NCI-H748 (cell line): Measurements from ENCODE around the gene SSBP4.

Source experiments
- DNase-seq: peaks from one replicate; lab custom pipeline; 2025; ENCODE audit not compliant: unreplicated experiment; lab: John Stamatoyannopoulos, UW

The SSBP4 gene

GRCh38 chr19:18431351-18432197 lies 12.4 kb downstream of the SSBP4 start:
- no peak for DNase-seq

GRCh38 chr19:18432275-18433014 lies 13.2 kb downstream of the SSBP4 start:
- DNase-seq: no peak

DNA sequence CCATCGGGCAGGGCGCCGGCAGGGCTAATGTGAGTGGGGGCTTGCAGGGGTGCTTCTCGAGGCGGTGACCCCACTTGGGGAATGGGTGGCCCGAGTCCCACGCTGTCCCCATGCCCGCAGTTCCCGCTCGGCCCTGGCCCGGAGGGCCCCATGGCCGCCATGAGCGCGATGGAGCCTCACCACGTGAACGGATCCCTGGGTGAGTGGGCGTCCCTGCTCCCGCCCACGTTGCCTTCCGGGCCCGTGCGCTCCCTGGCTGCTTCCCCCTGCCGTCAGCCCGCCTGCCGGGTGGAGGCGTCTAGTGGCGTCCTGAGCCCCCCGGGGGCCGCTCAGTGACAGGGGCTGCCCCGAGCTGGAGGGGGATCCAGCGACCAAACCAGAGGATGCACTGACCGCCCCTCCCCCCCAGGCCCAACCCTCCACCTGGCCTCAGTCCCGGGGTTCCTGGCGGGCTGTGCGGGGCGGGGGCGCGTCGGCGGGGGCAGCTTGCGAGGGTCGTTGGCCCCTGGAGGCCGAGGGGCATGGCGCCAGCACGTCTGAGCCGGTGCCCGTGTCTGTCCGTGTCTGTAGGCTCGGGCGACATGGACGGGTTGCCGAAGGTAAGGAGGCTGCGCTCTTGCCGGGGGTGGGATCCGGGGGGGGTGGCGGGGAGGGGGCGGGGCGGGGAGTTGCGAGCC lies 14.0 kb downstream of the SSBP4 start:
- DNase-seq: no peak

- no peak for DNase-seq
Measured at GRCh38 chr19:18433735-18434398, 14.7 kb downstream of the SSBP4 start.

GRCh38 chr19:18434411-18435175 lies 15.4 kb downstream of the SSBP4 start:
- DNase-seq: no peak

GRCh38 chr19:18435178-18435841 lies 16.1 kb downstream of the SSBP4 start:
- DNase-seq: no peak

DNA sequence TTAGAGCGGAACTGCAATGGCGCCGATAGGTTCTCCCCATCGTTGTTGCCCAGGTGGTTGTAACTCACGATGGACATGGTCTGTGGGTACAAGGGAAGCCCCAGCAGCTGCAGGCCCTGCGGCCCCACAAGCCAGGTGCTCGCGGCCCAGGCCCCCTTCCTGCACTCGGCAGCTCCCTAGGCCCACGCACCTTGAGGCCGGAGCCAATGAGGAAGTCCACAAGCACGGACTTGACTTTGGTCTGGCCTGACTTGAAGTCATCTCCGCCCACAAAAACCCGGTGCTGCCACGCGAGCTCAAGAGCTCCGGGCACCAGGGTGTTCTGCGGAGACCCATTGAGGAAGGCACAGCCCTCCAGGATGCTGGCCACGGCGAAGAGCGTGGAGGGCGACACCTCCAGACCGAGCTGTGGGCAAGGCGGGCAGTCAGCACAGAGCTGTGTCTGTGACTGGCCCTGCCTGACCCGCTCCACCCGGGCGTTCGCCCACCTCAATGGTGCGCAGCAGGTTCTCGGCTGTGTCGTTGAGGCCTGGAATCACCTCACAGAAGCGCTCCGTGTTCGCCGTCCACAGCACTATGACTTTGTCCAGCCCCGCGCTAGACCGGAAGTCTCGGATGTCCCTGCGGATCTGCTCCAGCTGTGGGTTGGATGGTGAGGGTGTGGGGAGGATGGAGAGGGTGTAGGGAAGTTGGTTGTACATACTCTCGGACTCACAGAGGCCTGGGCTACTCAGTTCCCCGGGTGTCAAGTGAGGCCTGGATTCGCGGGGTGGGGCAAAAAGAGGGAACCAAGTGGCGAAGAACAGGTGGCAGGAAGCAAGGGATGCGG lies 16.9 kb downstream of the SSBP4 start:
- DNase-seq: no peak

GRCh38 chr19:18436671-18437490 lies 17.7 kb downstream of the SSBP4 start:
- DNase-seq: peak; percentile 82

DNA sequence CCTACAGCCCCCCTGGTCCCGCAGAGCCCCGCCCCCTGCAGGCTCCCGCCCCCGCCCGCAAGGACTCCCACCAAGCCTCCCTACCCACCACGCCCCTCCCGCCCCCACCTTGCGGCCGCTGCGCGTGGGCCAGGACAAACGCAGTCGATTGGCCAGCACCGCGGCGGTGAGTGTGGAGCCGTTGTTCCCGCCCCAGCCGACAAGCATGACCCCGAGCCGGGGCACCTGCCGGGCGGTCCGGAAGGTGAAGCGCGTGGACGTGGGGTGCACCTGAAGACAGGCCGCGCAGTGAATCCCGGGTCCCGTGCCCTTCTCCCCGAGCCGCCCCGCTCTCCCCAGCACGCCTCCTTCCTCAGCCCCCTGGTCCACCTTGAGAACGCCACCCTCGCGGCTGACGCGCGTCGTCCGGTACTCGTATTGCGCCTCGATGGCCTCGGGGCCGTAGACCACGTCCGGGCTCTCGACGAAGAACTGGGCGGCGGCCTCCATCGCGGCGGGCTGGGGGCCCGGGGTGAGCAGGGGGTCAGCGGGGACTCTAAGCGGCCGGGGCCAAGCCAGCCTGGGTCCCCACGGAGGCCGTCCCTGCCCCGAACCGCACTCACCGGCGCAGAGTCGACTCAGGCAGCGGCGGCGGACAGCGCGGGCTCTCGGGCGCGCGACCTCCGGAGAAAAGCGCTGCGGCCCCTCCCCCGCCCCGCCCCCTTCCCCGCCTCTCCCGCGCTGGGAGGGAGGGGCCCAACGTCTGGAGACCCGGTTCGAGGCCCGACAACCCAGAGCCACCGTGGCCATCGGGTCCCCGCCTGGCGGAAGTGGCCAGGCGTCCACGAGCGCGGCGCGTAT lies 18.5 kb downstream of the SSBP4 start, which contains the start of gene ISYNA1:
TSS of gene ISYNA1 (minus strand) at position 643 of the 840 bp plus-strand sequence. CDS start at position 489, 154 bp downstream.
- DNase-seq: peak; percentile 64

DNA sequence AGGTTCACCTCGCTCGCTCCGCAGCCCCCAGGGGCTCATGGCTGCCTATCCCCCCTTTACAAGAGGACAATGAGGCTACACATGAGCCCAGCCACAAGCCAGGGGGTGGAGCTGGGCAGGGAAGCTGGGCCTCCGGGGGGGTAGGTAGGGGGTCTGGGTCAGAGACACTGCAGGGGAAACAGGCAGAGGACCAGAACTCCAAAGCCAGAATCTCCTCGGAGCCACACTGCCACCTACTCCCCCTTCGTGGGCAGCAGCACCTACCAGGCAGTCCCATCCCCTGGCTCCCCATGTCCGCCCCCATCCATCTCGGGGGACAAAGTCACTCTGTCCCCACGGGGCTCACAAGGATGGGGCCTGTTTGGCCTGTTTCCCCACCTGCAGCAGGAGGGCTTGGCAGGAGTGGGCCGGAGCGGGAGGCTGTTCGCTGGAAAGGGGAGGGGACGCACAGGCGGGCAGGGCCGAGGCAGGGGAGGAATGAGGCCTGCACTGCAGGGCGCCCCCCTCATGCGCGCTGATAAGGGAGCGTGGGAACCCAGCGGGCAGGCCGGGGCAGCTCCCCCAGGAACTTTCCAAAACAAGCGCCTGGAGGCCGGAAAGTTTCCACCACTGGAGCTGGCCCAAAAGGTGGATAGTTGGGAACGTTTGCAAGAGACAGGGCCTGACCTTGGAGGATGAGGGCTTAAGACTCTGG lies 19.3 kb downstream of the SSBP4 start:
- peak; percentile 5 for DNase-seq

DNA sequence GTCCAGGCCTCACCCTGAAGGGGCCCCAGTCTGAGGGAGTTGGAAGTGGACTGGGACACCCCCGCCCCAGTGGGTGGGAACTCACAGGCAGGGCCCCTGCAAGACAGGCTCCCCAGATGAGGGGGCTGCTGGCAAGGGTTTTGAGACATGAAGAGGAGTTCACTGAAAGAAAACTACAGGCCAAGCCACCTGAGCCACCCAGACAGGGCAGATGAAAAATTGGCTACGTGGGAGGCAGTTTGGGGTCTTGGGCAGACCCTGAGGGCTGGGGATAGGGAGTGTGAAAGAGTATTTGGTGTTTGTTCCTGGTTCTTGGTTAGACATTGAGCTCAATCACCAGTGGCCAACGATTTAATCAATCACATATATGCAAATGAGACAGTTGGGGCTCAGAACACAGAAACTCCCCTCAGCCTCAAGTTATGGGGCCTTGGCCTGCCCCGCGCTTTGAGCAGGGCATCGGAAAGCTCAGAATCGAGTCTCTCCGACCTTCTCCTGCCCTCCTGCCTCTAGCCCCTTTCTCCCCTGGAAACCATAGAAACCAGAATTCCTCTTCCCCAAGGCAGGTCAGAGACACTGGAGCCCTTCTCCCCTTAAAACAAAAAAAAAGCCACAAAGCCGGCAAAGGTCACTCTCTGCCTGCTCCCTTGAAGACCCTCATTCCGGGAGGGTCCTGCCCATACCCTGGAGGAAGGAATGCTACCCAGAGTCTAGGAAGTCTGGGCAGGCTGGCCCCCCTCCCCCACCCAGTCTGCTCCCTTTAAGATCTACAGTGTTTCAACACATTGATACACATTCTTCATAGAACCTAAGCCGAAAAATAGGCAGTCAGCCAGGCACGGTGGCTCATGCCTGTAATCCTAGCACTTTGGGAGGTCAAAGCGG lies 20.1 kb downstream of the SSBP4 start:
- no peak for DNase-seq

DNA sequence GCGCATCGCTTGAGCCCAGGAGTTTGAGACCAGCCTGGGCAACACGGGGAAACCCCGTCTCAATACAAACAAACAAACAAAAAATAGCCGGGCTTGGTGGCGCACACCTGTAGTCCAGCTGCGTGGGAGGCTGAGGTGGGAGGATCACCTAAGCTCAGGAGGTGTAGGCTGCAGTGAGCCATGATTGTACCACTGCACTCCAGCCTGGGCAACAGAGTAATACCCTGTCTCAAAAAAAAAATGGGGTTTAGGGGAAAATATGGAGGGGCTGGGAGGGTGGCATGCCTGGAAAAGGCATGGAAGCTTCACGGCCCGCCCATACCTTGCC lies 20.7 kb downstream of the SSBP4 start:
- DNase-seq: no peak

DNA sequence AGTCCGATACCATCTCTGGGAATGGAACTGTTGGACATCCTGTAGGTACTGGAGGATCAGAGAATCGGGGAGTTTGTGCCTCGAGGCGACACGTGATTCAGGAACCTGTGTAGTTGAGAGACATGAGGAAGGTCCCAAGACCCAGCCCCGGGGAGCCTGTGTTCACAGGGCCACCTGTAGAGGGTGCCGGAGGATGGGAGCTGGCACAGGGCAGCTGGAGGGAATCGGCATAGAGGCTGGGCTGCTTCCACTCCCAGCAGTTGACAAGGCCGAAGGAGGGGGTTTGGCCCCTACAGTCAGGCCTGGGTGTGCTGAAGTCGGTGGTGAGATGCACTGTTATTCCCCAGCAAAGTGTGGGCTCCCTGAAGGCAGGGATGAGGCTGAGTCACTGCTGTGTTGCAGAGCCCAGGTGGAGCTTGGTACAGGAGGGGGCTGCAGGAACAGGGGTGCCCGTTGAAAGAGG lies 21.2 kb downstream of the SSBP4 start:
- DNase-seq: no peak

GRCh38 chr19:18440936-18441803 lies 22.0 kb downstream of the SSBP4 start:
- DNase-seq: no peak
